ENCODE data around the gene OGFOD3. TPM values are rescaled to one million over a fixed set of nuclear protein-coding genes. Genes with fewer than 3 reads are reported as not detected.

OGFOD3 gene
- total RNA-seq, 1 donor from 2014 or later: 29.1 TPM

- Mint-ChIP-seq H3K27me3 (ENCODE audit: low read depth) (no peaks in the 10 kb centered on the region), H3K9me3 (no peaks in the 10 kb centered on the region), H3K4me3 (ENCODE audit: low read depth) (no peak overlapping the region), H3K4me1 (ENCODE audit: low read depth) (peaks cover 4% of the 10 kb centered on the region), H3K36me3 (ENCODE audit: low read depth) (peaks cover 42% of the 10 kb centered on the region), H3K27ac (no peak overlapping the region)
- DNase-seq (ENCODE audit: low spot score): no peak
- intact Hi-C loops (cut with micrococcal nuclease): no loop called here
Measured at GRCh38 chr17:82444284-82444893, 26.0 kb upstream of the OGFOD3 start.

DNA sequence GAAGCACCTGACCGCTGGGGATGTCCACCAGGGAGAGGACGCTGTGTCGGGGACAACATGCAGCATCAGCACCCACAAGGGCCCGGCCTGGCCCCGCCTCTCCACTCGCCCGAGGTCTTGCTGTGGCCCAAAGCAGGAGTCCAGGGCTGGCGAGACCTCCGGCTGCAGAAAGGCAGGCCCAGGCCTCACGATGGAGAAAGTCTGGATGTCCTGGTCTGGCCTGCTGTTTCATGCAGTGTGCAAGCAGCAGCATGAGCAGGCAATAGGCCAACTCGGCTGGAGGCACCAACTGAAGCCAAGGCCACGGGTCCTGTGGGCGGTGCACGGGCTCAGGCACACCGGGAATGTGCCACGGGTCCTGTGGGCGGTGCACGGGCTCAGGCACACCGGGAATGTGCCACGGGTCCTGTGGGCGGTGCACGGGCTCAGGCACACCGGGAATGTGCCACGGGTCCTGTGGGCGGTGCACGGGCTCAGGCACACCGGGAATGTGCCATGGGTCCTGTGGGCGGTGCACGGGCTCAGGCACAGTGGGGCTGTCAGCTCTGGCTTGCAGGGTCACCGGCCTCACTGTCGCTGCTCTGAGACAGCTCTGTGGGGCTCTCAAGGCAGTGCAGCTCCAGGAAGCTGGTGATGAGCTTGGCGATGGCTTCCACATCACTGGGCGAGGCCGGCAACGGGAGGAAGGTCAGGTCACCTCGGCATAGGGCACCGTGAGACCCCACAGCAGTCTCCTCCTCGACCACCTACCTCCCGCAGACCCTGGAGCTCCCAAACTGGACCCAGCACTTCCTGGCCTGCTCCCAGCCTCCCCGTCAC lies 25.3 kb upstream of the OGFOD3 start:
- H3K27me3 Mint-ChIP-seq (ENCODE audit: low read depth): no peaks in the 10 kb centered on the region
- H3K27ac Mint-ChIP-seq: no peak overlapping the region
- peaks cover 35% of the 10 kb centered on the region for H3K36me3 Mint-ChIP-seq (ENCODE audit: low read depth)
- no peak for DNase-seq (ENCODE audit: low spot score)
- H3K4me1 Mint-ChIP-seq (ENCODE audit: low read depth): peaks cover 3% of the 10 kb centered on the region
- intact Hi-C loops (cut with micrococcal nuclease): no loop called here
- no peak overlapping the region for H3K4me3 Mint-ChIP-seq (ENCODE audit: low read depth)
- no peaks in the 10 kb centered on the region for H3K9me3 Mint-ChIP-seq

GRCh38 chr17:82442643-82443464 lies 24.5 kb upstream of the OGFOD3 start:
- Mint-ChIP-seq H3K9me3 (no peaks in the 10 kb centered on the region), H3K27me3 (ENCODE audit: low read depth) (no peaks in the 10 kb centered on the region), H3K4me3 (ENCODE audit: low read depth) (no peak overlapping the region), H3K36me3 (ENCODE audit: low read depth) (peaks cover 34% of the 10 kb centered on the region), H3K4me1 (ENCODE audit: low read depth) (peaks cover 3% of the 10 kb centered on the region), H3K27ac (no peak overlapping the region)
- DNase-seq (ENCODE audit: low spot score): no peak
- intact Hi-C loops (cut with micrococcal nuclease): no loop called here

GRCh38 chr17:82441691-82442487 lies 23.5 kb upstream of the OGFOD3 start:
- peaks cover 25% of the 10 kb centered on the region for H3K36me3 Mint-ChIP-seq (ENCODE audit: low read depth)
- no peak for DNase-seq (ENCODE audit: low spot score)
- H3K9me3 Mint-ChIP-seq: no peaks in the 10 kb centered on the region
- no peak overlapping the region for H3K27ac Mint-ChIP-seq
- H3K4me1 Mint-ChIP-seq (ENCODE audit: low read depth): no peaks in the 10 kb centered on the region
- intact Hi-C loops (cut with micrococcal nuclease): no loop called here
- no peaks in the 10 kb centered on the region for H3K27me3 Mint-ChIP-seq (ENCODE audit: low read depth)
- H3K4me3 Mint-ChIP-seq (ENCODE audit: low read depth): no peak overlapping the region

GRCh38 chr17:82440991-82441627 lies 22.7 kb upstream of the OGFOD3 start:
- Mint-ChIP-seq H3K4me3 (ENCODE audit: low read depth) (no peak overlapping the region), H3K36me3 (ENCODE audit: low read depth) (peaks cover 19% of the 10 kb centered on the region), H3K9me3 (no peaks in the 10 kb centered on the region), H3K4me1 (ENCODE audit: low read depth) (no peaks in the 10 kb centered on the region), H3K27ac (no peak overlapping the region), H3K27me3 (ENCODE audit: low read depth) (no peaks in the 10 kb centered on the region)
- intact Hi-C loops (cut with micrococcal nuclease): no loop called here
- DNase-seq (ENCODE audit: low spot score): no peak

- intact Hi-C loops (cut with micrococcal nuclease): no loop called here
- H3K27me3 Mint-ChIP-seq (ENCODE audit: low read depth): no peaks in the 10 kb centered on the region
- no peak overlapping the region for H3K4me3 Mint-ChIP-seq (ENCODE audit: low read depth)
- no peaks in the 10 kb centered on the region for H3K4me1 Mint-ChIP-seq (ENCODE audit: low read depth)
- no peak for DNase-seq (ENCODE audit: low spot score)
- no peak overlapping the region for H3K27ac Mint-ChIP-seq
- H3K36me3 Mint-ChIP-seq (ENCODE audit: low read depth): peaks cover 15% of the 10 kb centered on the region
- H3K9me3 Mint-ChIP-seq: no peaks in the 10 kb centered on the region
Measured at GRCh38 chr17:82440469-82440981, 22.1 kb upstream of the OGFOD3 start.

DNA sequence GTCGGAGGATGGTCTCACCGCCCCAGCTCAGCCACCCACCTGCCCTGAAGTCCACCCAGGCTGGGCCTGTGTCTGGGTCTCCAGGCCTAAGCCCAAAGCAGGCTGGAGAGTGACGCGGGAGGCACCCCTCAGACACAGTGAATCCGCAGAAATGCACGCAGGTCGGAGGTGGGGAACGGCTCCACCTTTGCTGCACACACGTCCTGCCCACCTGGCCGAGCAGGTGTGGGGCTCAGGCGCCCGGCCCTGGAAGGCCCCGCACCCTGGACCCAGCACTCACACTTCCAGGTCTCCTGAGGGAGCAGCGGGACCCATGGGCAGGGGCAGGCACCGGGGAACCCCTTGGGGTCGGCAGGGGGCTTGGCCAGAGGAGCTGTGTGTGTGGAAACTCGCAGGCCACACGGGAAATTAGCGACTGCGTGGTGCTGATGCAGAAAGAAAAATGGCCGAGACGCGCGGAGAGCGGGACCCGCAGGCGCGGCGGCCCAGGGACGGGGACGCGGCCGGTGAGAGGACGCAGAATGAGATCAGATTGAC lies 21.5 kb upstream of the OGFOD3 start:
- no peak overlapping the region for H3K4me3 Mint-ChIP-seq (ENCODE audit: low read depth)
- peaks cover 15% of the 10 kb centered on the region for H3K36me3 Mint-ChIP-seq (ENCODE audit: low read depth)
- no peaks in the 10 kb centered on the region for H3K4me1 Mint-ChIP-seq (ENCODE audit: low read depth)
- H3K27me3 Mint-ChIP-seq (ENCODE audit: low read depth): no peaks in the 10 kb centered on the region
- no peak overlapping the region for H3K27ac Mint-ChIP-seq
- intact Hi-C loops (cut with micrococcal nuclease): no loop called here
- no peak for DNase-seq (ENCODE audit: low spot score)
- H3K9me3 Mint-ChIP-seq: no peaks in the 10 kb centered on the region

DNA sequence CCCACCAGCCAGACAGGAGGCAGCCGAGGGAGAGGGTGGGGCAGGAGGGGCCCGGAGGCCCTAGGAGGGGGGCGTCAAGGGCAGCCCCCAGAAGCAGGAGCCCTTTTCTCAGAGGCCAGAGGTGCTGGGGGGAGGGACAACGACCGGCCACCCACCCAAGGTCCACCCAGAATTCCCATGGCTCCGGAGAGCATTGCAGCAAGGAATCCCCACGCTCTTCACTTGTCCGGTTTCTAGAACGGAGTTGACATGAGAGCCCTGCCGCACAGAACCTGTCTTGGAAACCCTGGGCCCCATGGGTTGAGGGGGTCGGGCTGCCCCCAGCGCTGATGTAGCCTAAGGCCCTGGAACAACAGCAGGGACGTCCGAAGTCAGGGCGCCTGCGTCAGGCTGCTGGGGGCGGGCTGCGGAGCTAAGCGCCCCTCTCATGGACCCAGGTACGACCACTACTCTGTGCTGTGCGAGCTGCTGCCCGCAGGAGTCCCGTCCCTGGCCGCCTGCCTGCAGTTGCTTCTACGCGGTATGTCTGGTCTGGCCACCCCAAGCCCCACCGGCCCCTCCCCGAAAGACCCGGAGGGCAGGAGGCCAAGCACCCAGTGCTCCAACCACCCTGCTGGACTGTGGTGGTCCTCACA lies 20.9 kb upstream of the OGFOD3 start:
- DNase-seq (ENCODE audit: low spot score): no peak
- no peak overlapping the region for H3K4me3 Mint-ChIP-seq (ENCODE audit: low read depth)
- H3K27ac Mint-ChIP-seq: no peak overlapping the region
- H3K36me3 Mint-ChIP-seq (ENCODE audit: low read depth): peaks cover 15% of the 10 kb centered on the region
- intact Hi-C loops (cut with micrococcal nuclease): no loop called here
- H3K4me1 Mint-ChIP-seq (ENCODE audit: low read depth): peaks cover 2% of the 10 kb centered on the region
- no peaks in the 10 kb centered on the region for H3K9me3 Mint-ChIP-seq
- H3K27me3 Mint-ChIP-seq (ENCODE audit: low read depth): no peaks in the 10 kb centered on the region

DNA sequence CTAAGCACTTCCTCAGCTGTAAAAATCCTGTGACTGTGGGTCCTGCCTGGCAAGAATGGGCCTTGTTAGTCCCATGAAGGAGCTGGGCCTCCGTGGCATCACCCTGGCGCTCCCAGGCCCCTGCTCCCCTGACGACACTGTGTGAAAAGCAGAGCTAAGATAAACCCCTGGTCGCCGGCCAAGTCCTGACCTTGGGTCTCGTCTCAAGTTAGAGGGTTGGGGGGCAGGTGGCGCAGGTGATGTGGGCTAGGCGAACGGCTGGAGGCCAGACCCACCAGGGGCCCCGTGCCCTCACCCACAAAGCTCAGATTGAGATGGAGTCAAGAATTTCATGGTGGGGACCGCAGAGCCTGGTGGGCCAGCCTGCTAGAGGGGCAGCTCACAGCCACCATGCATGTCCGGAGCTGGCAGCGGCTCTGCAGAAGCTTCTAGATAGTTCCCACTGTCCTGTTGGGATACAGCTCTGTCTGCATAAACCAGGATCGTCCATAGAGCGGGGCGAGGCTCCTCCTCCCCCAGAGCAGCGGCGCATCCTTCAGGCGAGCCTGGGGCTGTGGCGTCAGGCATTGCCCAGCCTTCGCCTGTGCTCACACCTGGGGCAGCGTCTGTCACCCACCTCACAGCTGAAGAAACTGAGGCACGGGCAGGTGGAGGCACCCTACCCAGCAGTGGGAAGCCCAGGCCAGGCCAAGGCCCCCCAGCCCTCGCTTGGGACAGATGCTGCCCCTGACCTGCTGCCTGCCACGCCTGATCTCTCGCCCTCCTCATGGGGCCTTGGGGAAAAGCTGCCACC lies 20.2 kb upstream of the OGFOD3 start:
- Mint-ChIP-seq H3K36me3 (ENCODE audit: low read depth) (peaks cover 17% of the 10 kb centered on the region), H3K9me3 (no peaks in the 10 kb centered on the region), H3K4me1 (ENCODE audit: low read depth) (peaks cover 6% of the 10 kb centered on the region), H3K27ac (no peak overlapping the region), H3K27me3 (ENCODE audit: low read depth) (no peaks in the 10 kb centered on the region), H3K4me3 (ENCODE audit: low read depth) (no peak overlapping the region)
- intact Hi-C loops (cut with micrococcal nuclease): no loop called here
- DNase-seq (ENCODE audit: low spot score): no peak

- Mint-ChIP-seq H3K4me3 (ENCODE audit: low read depth) (no peak overlapping the region), H3K4me1 (ENCODE audit: low read depth) (peaks cover 6% of the 10 kb centered on the region), H3K27ac (no peak overlapping the region), H3K9me3 (no peaks in the 10 kb centered on the region), H3K36me3 (ENCODE audit: low read depth) (peaks cover 8% of the 10 kb centered on the region), H3K27me3 (ENCODE audit: low read depth) (no peaks in the 10 kb centered on the region)
- DNase-seq (ENCODE audit: low spot score): no peak
- intact Hi-C loops (cut with micrococcal nuclease): no loop called here
Measured at GRCh38 chr17:82437325-82437668, 18.9 kb upstream of the OGFOD3 start.
